ENCODE measurements around the gene GPD1L.

The GPD1L gene

GRCh38 chr3:32125012-32125411, 18.6 kb downstream of the GPD1L start:
- no peaks in the 10 kb centered on the region for H3K27me3 ChIP-seq (ENCODE audit: control insufficient read depth, insufficient read depth, low read length)
- H3K4me1 ChIP-seq = peaks cover 4% of the 10 kb centered on the region
- H3K4me3 ChIP-seq (ENCODE audit: low read depth, low read length) = no peak overlapping the region
- H3K4me2 ChIP-seq (ENCODE audit: low read length) = no peak overlapping the region
- H3K27ac ChIP-seq = no peak overlapping the region
- peaks cover 15% of the 10 kb centered on the region for H3K79me2 ChIP-seq
- no peak for TF ChIP-seq CTCF (IDR thresholded peaks at IDR 0.05)
- H3K9ac ChIP-seq = no peak overlapping the region
- H3K36me3 ChIP-seq (ENCODE audit: control insufficient read depth, insufficient read depth, low read length) = no peaks in the 10 kb centered on the region
- no peak overlapping the region for H2AFZ ChIP-seq
- H3K9me3 ChIP-seq (ENCODE audit: control insufficient read depth, low read length) = no peaks in the 10 kb centered on the region

- Histone ChIP-seq H3K4me1 (peaks cover 7% of the 10 kb centered on the region), H3K9me3 (ENCODE audit: control insufficient read depth, low read length) (no peaks in the 10 kb centered on the region), H3K79me2 (peaks cover 12% of the 10 kb centered on the region), H3K4me2 (ENCODE audit: low read length) (no peak overlapping the region), H3K36me3 (ENCODE audit: control insufficient read depth, insufficient read depth, low read length) (no peaks in the 10 kb centered on the region), H3K4me3 (ENCODE audit: low read depth, low read length) (no peak overlapping the region), H3K27ac (no peak overlapping the region), H3K9ac (no peak overlapping the region), H3K27me3 (ENCODE audit: control insufficient read depth, insufficient read depth, low read length) (no peaks in the 10 kb centered on the region), H2AFZ (no peak overlapping the region)
- TF ChIP-seq CTCF (IDR thresholded peaks at IDR 0.05) = no peak
These were observed 20.0 kb downstream of the GPD1L start for GRCh38 chr3:32126305-32127015.

GRCh38 chr3:32127219-32127826, 20.9 kb downstream of the GPD1L start:
- H3K4me3 ChIP-seq (ENCODE audit: low read depth, low read length) = no peak overlapping the region
- H3K27me3 ChIP-seq (ENCODE audit: control insufficient read depth, insufficient read depth, low read length) = no peaks in the 10 kb centered on the region
- H3K4me2 ChIP-seq (ENCODE audit: low read length) = no peak overlapping the region
- H2AFZ ChIP-seq = no peak overlapping the region
- no peaks in the 10 kb centered on the region for H3K36me3 ChIP-seq (ENCODE audit: control insufficient read depth, insufficient read depth, low read length)
- H3K79me2 ChIP-seq = peaks cover 8% of the 10 kb centered on the region
- no peak overlapping the region for H3K9ac ChIP-seq
- peaks cover 15% of the 10 kb centered on the region for H3K4me1 ChIP-seq
- TF ChIP-seq CTCF (IDR thresholded peaks at IDR 0.05) = no peak
- no peak overlapping the region for H3K27ac ChIP-seq
- H3K9me3 ChIP-seq (ENCODE audit: control insufficient read depth, low read length) = no peaks in the 10 kb centered on the region

GRCh38 chr3:32128936-32129335, 22.5 kb downstream of the GPD1L start:
- Histone ChIP-seq H3K27ac (no peak overlapping the region), H3K9me3 (ENCODE audit: control insufficient read depth, low read length) (no peaks in the 10 kb centered on the region), H2AFZ (no peak overlapping the region), H3K36me3 (ENCODE audit: control insufficient read depth, insufficient read depth, low read length) (no peaks in the 10 kb centered on the region), H3K27me3 (ENCODE audit: control insufficient read depth, insufficient read depth, low read length) (no peaks in the 10 kb centered on the region), H3K79me2 (peaks cover 4% of the 10 kb centered on the region), H3K4me1 (peaks cover 24% of the 10 kb centered on the region), H3K9ac (no peak overlapping the region), H3K4me3 (ENCODE audit: low read depth, low read length) (no peak overlapping the region), H3K4me2 (ENCODE audit: low read length) (no peak overlapping the region)
- no peak for TF ChIP-seq CTCF (IDR thresholded peaks at IDR 0.05)

- H3K79me2 ChIP-seq = peaks cover 3% of the 10 kb centered on the region
- no peaks in the 10 kb centered on the region for H3K9me3 ChIP-seq (ENCODE audit: control insufficient read depth, low read length)
- H3K27me3 ChIP-seq (ENCODE audit: control insufficient read depth, insufficient read depth, low read length) = no peaks in the 10 kb centered on the region
- peaks cover 27% of the 10 kb centered on the region for H3K4me1 ChIP-seq
- no peaks in the 10 kb centered on the region for H3K36me3 ChIP-seq (ENCODE audit: control insufficient read depth, insufficient read depth, low read length)
- no peak overlapping the region for H3K27ac ChIP-seq
- no peak overlapping the region for H3K4me2 ChIP-seq (ENCODE audit: low read length)
- TF ChIP-seq CTCF (IDR thresholded peaks at IDR 0.05) = no peak
- H2AFZ ChIP-seq = no peak overlapping the region
- no peak overlapping the region for H3K9ac ChIP-seq
- H3K4me3 ChIP-seq (ENCODE audit: low read depth, low read length) = no peak overlapping the region
These were observed 23.4 kb downstream of the GPD1L start for GRCh38 chr3:32129832-32130231.

Data from parathyroid adenoma (tissue), 2 donors.